NCI-H1436 treated with DMSO at 0.1 percent for 48 hours (cell line): ENCODE measurements around the gene SGCG.

ENCODE experiments used
- DNase-seq: peaks from one replicate; lab custom pipeline; 2025; lab: John Stamatoyannopoulos, UW

The SGCG gene

GRCh38 chr13:23330356-23330755 lies 149.6 kb downstream of the SGCG start:
- no peak for DNase-seq

- no peak for DNase-seq
These were observed 158.4 kb downstream of the SGCG start for GRCh38 chr13:23339225-23339624.

GRCh38 chr13:23344931-23345595 lies 164.3 kb downstream of the SGCG start:
- DNase-seq, result no peak

GRCh38 chr13:23347601-23348000 lies 166.8 kb downstream of the SGCG start:
- no peak for DNase-seq

- no peak for DNase-seq
These were observed 167.7 kb downstream of the SGCG start for GRCh38 chr13:23348262-23349127.

- DNase-seq, result no peak
These were observed 168.6 kb downstream of the SGCG start for GRCh38 chr13:23349161-23349897.

GRCh38 chr13:23350009-23350408 lies 169.2 kb downstream of the SGCG start:
- DNase-seq, result no peak

- no peak for DNase-seq
These were observed 171.4 kb downstream of the SGCG start for GRCh38 chr13:23352161-23352560.

- no peak for DNase-seq
These were observed 173.7 kb downstream of the SGCG start for GRCh38 chr13:23354520-23354919.

GRCh38 chr13:23356368-23356767 lies 175.6 kb downstream of the SGCG start:
- no peak for DNase-seq

- no peak for DNase-seq
These were observed 176.6 kb downstream of the SGCG start for GRCh38 chr13:23357349-23357748.

- no peak for DNase-seq
These were observed 179.1 kb downstream of the SGCG start for GRCh38 chr13:23359882-23360281.

GRCh38 chr13:23365652-23366051 lies 184.9 kb downstream of the SGCG start:
- DNase-seq, result no peak

GRCh38 chr13:23367907-23368306 lies 187.1 kb downstream of the SGCG start:
- no peak for DNase-seq

- no peak for DNase-seq
These were observed 191.6 kb downstream of the SGCG start for GRCh38 chr13:23372264-23372906.
